Dendritic cell treated with granulocyte-macrophage colony-stimulating factor and Interleukin-4, amounts not matched to agents 40 ng/mL and 50 ng/mL, for 4 days (primary cell): Measurements from ENCODE around the gene IFT20.

Source experiments
- H3K27ac Mint-ChIP-seq: one replicate; pipeline ENCODE4 v1.8.0; 2022; ENCODE audit warnings: mild to moderate bottlenecking, mixed read lengths
- H3K27me3 Mint-ChIP-seq: one replicate; pipeline ENCODE4 v1.8.0; 2022; ENCODE audit warnings: mild to moderate bottlenecking, mixed read lengths
- H3K36me3 Mint-ChIP-seq: one replicate; pipeline ENCODE4 v1.8.0; 2022; ENCODE audit warnings: low read depth, mixed read lengths
- H3K4me1 Mint-ChIP-seq: one replicate; pipeline ENCODE4 v1.8.0; 2022; ENCODE audit warnings: low read depth, mixed read lengths
- H3K4me3 Mint-ChIP-seq: one replicate; pipeline ENCODE4 v1.8.0; 2022; ENCODE audit warnings: mild to moderate bottlenecking, moderate library complexity, mixed read lengths
- H3K9me3 Mint-ChIP-seq: one replicate; pipeline ENCODE4 v1.8.0; 2022; ENCODE audit warnings: mixed read lengths
- intact Hi-C: fragments of 100-400 bp; cut with micrococcal nuclease; formaldehyde crosslinking; loops from one replicate; pipeline ENCODE4 v1.15.0; 2022

IFT20 gene, protein sequence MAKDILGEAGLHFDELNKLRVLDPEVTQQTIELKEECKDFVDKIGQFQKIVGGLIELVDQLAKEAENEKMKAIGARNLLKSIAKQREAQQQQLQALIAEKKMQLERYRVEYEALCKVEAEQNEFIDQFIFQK

DNA sequence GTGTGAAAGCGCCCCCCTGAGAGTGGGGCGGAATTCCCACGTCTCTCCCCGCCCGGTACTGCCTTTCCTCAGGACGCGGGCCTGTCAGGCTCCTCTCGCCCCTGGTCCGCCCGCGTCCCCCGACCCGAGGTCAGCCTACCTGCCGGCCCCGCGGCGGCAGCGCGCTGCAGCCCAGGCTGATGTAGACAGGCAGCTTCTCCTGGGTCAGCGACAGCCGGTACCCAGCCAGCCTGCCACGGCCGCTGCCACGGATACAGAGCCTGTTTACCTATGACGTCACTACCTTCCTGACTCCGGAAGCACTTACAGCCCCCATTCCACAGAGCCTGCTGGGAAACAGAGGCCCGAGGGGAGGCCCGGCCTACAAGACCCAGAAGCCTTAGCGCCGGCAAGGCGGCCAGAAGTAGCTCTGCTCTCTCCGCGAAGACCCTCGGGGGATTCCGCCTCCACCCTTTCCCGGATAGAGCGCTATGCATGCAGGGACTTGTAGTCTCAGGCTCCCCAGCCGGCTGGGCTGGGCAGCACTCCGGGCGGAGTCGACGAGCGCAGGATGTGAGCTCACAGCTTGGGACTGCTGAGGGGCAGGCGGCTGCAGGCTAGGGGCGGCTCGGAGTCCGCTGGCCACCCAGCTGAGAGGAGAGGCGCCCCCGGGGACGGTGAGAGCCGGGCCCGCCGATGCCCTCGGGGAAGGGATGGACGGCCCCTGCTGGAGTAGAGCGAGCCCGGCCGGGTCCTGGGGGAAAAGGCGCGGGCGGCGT is at the start of gene IFT20, which contains the start of gene TNFAIP1:
Gene IFT20 (minus strand): TSS at position 272 of the 758 bp plus-strand sequence. CDS start 3,487 bp downstream, outside the sequence.
Gene TNFAIP1 (plus strand): TSS at position 561 of the 758 bp plus-strand sequence. CDS start 3,761 bp downstream, outside the sequence.
- peak within 1 kb of the TSS; percentile 76 for H3K27ac Mint-ChIP-seq
- no peaks in the 10 kb centered on the region for H3K27me3 Mint-ChIP-seq
- H3K4me1 Mint-ChIP-seq = peaks cover 54% of the 10 kb centered on the region
- H3K36me3 Mint-ChIP-seq = peaks cover 58% of the 10 kb centered on the region
- intact Hi-C loops = loop anchor here (1.0 kb wide), 2 partner anchors 16 to 22 kb away; partner anchors contain the start of genes POLDIP2 and TMEM97
- peak within 1 kb of the TSS; percentile 98 for H3K4me3 Mint-ChIP-seq
- no peaks in the 10 kb centered on the region for H3K9me3 Mint-ChIP-seq

DNA sequence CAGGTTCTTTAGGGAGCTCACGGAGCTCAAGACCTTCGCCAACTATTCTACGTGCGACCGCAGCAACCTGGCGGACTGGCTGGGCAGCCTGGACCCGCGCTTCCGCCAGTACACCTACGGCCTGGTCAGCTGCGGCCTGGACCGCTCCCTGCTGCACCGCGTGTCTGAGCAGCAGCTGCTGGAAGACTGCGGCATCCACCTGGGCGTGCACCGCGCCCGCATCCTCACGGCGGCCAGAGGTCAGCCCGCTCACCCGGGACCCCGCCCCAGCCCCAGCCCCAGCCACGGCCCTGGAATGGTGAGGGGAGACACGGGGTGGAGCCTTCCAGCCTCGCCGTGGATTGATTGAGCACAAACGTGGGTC is 49.7 kb upstream of the IFT20 start:
- H3K36me3 Mint-ChIP-seq = peaks cover 18% of the 10 kb centered on the region
- H3K4me1 Mint-ChIP-seq = peaks cover 44% of the 10 kb centered on the region
- H3K27me3 Mint-ChIP-seq = peaks cover 51% of the 10 kb centered on the region
- intact Hi-C loops = loop anchor here (10.0 kb wide), 1 partner anchor 160 kb away; no protein-coding TSS in a partner anchor
- no peaks in the 10 kb centered on the region for H3K9me3 Mint-ChIP-seq
- H3K27ac Mint-ChIP-seq = peak overlapping the region; percentile 79
- H3K4me3 Mint-ChIP-seq = peak overlapping the region; percentile 84

DNA sequence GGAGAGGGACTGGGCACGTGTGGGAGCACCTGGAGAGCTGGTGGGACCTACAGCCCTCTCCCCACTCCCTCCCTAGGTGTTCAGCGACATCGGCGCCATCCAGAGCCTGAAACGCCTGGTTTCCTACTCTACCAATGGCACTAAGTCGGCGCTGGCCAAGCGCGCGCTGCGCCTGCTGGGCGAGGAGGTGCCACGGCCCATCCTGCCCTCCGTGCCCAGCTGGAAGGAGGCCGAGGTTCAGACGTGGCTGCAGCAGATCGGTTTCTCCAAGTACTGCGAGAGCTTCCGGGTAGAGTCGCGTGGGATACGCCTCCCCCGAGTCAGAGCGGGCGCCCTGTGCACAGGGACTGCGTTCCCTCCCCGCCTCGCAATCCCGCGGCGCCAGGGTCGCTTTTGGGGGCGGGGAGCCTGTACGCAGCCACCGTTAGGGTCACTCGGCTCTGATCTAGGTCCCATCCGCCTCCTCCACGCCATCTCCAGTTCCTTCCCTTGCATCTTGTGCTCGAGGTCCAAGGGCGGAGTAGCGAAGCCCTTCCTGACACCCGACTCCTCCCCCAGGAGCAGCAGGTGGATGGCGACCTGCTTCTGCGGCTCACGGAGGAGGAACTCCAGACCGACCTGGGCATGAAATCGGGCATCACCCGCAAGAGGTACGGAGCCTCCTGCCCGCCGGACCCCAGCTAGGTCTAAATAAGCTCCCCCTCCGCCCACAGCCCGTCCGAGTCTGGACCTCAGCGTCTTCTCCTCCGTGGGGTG is 49.2 kb upstream of the IFT20 start:
- Mint-ChIP-seq H3K4me3 (peak overlapping the region; percentile 84), H3K36me3 (peaks cover 13% of the 10 kb centered on the region), H3K4me1 (peaks cover 44% of the 10 kb centered on the region), H3K27me3 (peaks cover 54% of the 10 kb centered on the region), H3K9me3 (no peaks in the 10 kb centered on the region), H3K27ac (peak overlapping the region; percentile 79)
- intact Hi-C loops = loop anchor here (5.0 to 10.0 kb wide), 2 partner anchors 33 to 160 kb away; no protein-coding TSS in a partner anchor

DNA sequence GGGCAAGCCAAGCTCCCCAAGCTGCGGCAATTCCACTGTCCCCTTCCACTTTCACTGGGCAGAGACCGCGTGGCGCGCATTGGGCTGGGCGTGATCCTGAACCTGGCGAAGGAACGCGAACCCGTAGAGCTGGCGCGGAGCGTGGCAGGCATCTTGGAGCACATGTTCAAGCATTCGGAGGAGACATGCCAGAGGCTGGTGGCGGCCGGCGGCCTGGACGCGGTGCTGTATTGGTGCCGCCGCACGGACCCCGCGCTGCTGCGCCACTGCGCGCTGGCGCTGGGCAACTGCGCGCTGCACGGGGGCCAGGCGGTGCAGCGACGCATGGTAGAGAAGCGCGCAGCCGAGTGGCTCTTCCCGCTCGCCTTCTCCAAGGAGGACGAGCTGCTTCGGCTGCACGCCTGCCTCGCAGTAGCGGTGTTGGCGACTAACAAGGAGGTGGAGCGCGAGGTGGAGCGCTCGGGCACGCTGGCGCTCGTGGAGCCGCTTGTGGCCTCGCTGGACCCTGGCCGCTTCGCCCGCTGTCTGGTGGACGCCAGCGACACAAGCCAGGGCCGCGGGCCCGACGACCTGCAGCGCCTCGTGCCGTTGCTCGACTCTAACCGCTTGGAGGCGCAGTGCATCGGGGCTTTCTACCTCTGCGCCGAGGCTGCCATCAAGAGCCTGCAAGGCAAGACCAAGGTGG is 46.0 kb upstream of the IFT20 start:
- H3K36me3 Mint-ChIP-seq = peaks cover 5% of the 10 kb centered on the region
- peak overlapping the region; percentile 41 for H3K4me3 Mint-ChIP-seq
- H3K27ac Mint-ChIP-seq = no peak overlapping the region
- peaks cover 57% of the 10 kb centered on the region for H3K27me3 Mint-ChIP-seq
- intact Hi-C loops = loop anchor here (5.0 to 10.0 kb wide), 2 partner anchors 36 to 164 kb away; no protein-coding TSS in a partner anchor
- H3K4me1 Mint-ChIP-seq = peaks cover 37% of the 10 kb centered on the region
- no peaks in the 10 kb centered on the region for H3K9me3 Mint-ChIP-seq

DNA sequence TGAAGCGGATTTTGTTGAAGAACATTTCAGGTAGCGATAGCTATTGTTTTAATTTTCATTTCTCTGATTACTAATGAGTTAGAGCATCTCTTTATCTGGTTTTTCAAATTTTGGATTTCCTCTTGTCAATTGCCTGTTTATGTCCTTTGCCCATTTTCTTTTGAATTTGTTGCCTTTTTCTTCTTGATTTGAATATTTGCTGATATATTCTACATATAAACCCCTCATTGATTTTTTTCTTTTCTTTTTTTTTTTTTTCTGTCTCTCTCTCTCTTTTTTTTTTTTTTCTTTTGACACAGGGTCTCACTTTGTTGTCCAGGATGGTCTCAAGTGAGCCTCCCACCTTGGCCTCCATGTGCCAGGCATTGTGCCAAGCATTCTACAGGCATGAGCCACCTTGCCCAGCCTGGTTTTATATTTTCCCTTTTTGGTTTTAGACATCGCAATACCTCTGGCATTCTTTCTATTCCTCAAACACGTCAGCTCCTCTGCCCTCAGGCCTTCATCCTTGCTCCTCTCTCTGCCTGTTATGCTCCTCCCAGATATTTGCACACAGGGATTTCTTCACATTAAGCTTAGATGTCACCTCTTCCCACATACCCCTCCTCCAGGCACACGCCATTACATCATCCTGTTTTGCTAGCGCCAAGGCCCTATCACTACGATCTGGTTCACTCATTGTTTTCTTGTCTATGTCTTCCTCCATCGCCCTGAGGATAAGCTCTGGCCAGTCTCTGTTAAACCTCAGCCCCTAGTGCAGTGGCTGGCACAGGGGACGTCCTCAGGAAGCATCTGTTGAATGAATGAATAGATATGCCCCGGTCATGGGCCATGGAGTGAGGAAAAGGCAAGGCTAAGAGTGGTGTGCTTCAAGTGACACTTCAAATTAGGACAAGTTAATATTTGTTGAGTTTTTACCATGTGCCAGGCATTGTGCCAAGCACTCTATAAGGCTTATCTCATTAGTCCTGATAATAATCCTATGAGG is 44.8 kb upstream of the IFT20 start:
- intact Hi-C loops = loop anchor here (5.0 to 10.0 kb wide), 2 partner anchors 37 to 165 kb away; no protein-coding TSS in a partner anchor
- H3K27ac Mint-ChIP-seq = no peak overlapping the region
- H3K36me3 Mint-ChIP-seq = peaks cover 5% of the 10 kb centered on the region
- H3K27me3 Mint-ChIP-seq = peaks cover 55% of the 10 kb centered on the region
- H3K9me3 Mint-ChIP-seq = no peaks in the 10 kb centered on the region
- H3K4me3 Mint-ChIP-seq = no peak overlapping the region
- H3K4me1 Mint-ChIP-seq = peaks cover 32% of the 10 kb centered on the region

DNA sequence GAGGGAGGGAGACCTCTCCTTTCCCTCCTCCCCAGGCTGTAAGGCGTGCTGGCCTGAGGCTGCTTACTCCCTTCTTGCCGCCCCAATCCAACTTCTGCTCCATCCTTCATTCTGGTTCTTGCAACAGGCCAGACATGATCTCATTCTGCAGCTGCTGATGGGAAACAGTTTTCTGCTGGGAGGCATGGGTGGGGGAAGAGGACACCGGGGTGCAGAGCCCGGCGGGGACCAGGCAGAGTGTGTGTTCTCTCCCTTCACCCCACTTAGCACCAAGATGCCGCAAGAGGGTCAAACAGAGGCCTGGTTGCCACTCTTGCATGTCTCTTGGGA is 37.6 kb upstream of the IFT20 start:
- intact Hi-C loops = no loop called here

DNA sequence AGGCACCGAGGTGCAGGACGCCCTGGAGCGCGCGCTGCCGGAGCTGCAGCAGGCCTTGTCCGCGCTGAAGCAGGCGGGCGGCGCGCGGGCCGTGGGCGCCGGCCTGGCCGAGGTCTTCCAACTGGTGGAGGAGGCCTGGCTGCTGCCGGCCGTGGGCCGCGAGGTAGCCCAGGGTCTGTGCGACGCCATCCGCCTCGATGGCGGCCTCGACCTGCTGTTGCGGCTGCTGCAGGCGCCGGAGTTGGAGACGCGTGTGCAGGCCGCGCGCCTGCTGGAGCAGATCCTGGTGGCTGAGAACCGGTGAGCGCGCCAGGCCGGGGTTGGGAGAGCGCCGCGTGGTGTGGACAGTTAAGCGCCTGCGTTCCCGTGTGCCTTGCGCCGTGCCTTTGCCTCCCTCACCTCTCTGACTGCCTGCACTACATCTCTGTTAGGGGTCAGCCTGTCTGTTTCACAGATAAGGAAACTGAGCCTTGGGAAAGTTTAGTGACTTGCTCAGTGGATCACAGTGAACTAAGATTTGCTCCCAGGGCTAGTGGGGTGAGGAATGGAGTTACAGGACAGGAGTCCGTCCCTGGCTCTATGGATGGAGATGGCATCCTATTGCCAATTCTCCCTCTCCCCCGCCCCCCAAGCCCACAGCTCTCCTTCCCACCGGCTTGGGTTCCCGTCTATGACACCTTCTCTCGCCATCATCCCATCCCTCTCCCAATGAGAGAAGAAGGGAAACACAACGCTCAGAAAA is 37.1 kb upstream of the IFT20 start:
- Mint-ChIP-seq H3K9me3 (no peaks in the 10 kb centered on the region), H3K4me1 (peaks cover 35% of the 10 kb centered on the region), H3K36me3 (peaks cover 10% of the 10 kb centered on the region), H3K27ac (no peak overlapping the region), H3K4me3 (peak overlapping the region; percentile 76), H3K27me3 (peaks cover 35% of the 10 kb centered on the region)
- intact Hi-C loops = no loop called here

More for the DNA sequence above, 37.6 kb upstream of the IFT20 start:
- peaks cover 35% of the 10 kb centered on the region for H3K4me1 Mint-ChIP-seq
- H3K36me3 Mint-ChIP-seq = peaks cover 6% of the 10 kb centered on the region
- H3K27ac Mint-ChIP-seq = no peak overlapping the region
- H3K4me3 Mint-ChIP-seq = peak overlapping the region; percentile 28
- H3K9me3 Mint-ChIP-seq = no peaks in the 10 kb centered on the region
- peaks cover 35% of the 10 kb centered on the region for H3K27me3 Mint-ChIP-seq

DNA sequence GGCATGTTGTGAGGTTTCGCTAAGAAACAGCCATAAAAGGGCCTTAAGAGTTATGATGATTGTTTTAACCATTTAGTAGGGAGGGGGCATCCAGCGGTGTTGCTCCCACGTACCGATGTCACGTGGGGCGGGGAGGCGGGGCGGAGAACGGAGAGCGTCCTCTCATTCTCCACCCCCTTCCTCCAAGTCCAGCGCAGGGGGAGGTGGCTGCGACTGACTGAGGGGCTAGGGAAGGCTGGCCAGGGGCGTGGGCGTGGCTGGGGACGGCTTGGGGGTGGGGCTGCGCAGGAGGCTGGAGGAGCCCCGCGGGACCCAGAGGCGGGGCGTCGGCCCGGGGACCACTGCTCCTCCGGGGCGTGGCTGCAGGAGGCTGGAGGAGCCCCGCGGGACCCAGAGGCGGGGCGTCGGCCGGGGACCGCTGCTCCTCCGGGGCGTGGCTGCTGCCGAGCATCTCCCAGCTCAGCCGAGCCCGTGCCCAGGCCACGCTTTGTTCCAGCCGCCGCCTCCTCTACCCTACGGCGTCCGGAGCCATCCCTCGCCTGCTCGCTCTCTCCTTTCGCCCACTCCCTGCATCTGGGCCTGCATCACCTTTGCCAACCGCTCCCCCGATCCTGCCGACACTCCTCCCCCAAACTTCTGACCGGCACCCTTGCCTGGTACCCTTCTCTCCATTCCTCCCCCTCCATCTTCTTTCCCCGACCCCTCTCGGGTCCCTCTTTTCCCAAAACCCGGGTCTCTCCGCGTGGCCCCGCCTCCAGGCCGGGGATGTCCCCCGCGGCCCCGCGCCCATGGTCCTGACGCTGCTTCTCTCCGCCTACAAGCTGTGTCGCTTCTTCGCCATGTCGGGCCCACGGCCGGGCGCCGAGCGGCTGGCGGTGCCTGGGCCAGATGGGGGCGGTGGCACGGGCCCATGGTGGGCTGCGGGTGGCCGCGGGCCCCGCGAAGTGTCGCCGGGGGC is 36.3 kb upstream of the IFT20 start, which contains the start of gene SARM1:
Gene SARM1 (plus strand): TSS at position 450 of the 958 bp plus-strand sequence. CDS start 339 bp downstream, at position 789.
- peaks cover 18% of the 10 kb centered on the region for H3K36me3 Mint-ChIP-seq
- peak within 1 kb of the TSS; percentile 28 for H3K27ac Mint-ChIP-seq
- intact Hi-C loops = no loop called here
- H3K27me3 Mint-ChIP-seq = peaks cover 33% of the 10 kb centered on the region
- no peaks in the 10 kb centered on the region for H3K9me3 Mint-ChIP-seq
- H3K4me1 Mint-ChIP-seq = peaks cover 35% of the 10 kb centered on the region
- peak within 1 kb of the TSS; percentile 76 for H3K4me3 Mint-ChIP-seq

DNA sequence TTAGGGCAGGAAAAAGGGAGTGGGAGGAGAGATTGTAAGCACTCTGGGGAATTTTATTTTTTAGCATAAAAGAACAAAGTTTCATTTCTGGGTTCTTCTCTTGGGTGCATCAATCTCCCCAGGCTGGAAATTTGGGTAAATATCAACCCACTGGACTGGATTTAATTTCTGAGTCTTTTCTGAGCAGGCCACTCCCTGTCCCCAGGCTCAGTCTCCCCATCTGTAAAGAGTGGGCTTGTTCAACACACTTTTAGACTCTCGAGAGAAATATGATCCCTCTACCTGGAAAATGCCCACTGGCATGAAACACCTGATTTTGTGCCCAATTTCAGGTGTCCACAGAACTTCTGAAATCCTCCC is 35.5 kb upstream of the IFT20 start:
- H3K4me3 Mint-ChIP-seq = no peak overlapping the region
- H3K27ac Mint-ChIP-seq = peak overlapping the region; percentile 28
- intact Hi-C loops = no loop called here
- peaks cover 26% of the 10 kb centered on the region for H3K36me3 Mint-ChIP-seq
- H3K27me3 Mint-ChIP-seq = peaks cover 33% of the 10 kb centered on the region
- peaks cover 35% of the 10 kb centered on the region for H3K4me1 Mint-ChIP-seq
- H3K9me3 Mint-ChIP-seq = no peaks in the 10 kb centered on the region

DNA sequence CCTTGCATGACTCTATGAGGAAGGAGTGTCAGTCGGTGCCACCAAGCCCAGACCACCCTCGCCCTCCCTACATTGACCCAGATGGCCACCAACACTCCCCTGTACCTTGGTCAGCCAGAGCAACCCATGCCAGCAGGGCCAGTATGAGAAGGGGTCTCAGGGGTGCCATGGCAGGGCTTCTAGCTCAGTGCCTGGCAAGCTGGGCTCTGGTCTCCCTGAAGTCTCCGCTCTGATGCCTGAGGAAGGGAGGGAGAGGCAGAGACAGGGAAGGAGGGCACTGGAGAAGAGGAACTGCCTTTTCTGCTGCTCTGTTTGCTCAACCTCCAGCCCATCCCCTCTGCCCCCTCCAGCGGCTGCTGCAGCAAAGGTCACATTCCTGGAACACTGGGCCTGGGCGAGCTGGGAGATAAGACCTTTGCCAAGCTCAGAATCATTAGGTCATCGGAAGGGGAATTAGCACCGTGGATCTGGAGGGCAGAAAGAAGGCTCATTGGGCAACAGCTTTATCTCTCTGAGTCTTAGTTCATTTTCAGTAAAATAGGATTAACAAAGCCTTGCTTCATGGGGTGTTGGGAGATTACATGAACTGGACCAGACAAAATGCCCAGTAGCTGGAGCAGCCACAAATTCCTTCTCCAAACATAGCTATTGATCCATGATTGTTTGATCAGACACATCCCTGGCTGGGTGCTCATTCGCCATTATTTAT is 34.9 kb upstream of the IFT20 start, which contains the start of gene VTN:
Gene VTN (minus strand): TSS at position 273 of the 709 bp plus-strand sequence. CDS start 104 bp downstream, at position 169.
- Mint-ChIP-seq H3K9me3 (no peaks in the 10 kb centered on the region), H3K4me3 (peak within 1 kb of the TSS; percentile 76), H3K27ac (peak within 1 kb of the TSS; percentile 28), H3K27me3 (peaks cover 31% of the 10 kb centered on the region), H3K36me3 (peaks cover 32% of the 10 kb centered on the region), H3K4me1 (peaks cover 35% of the 10 kb centered on the region)
- intact Hi-C loops = no loop called here

DNA sequence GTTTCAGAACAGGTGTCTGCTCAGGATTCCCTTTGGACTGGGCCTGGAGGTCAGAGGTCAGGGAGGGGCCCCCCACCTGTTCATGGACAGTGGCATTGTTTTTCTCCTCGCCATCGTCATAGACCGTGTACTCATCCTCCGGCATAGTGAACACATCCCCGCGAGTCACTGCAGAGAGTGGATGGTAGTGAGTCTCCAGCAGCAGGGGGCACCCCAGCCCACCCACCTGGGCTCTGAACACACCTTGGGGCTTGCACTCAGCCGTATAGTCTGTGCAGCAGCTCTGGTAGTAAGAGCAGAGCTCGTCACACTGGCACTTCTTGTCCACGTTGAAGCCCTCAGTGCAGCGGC is 34.4 kb upstream of the IFT20 start:
- H3K4me3 Mint-ChIP-seq = no peak overlapping the region
- H3K27me3 Mint-ChIP-seq = peaks cover 28% of the 10 kb centered on the region
- peak overlapping the region; percentile 28 for H3K27ac Mint-ChIP-seq
- H3K9me3 Mint-ChIP-seq = no peaks in the 10 kb centered on the region
- intact Hi-C loops = no loop called here
- H3K4me1 Mint-ChIP-seq = peaks cover 35% of the 10 kb centered on the region
- peaks cover 37% of the 10 kb centered on the region for H3K36me3 Mint-ChIP-seq
